SHP77 (cell line): ENCODE data around the gene BRD3OS.

Source experiments
- DNase-seq, 2 experiments: peaks; one replicate each; lab custom pipeline; 2025; lab: John Stamatoyannopoulos, UW

BRD3OS gene

DNA sequence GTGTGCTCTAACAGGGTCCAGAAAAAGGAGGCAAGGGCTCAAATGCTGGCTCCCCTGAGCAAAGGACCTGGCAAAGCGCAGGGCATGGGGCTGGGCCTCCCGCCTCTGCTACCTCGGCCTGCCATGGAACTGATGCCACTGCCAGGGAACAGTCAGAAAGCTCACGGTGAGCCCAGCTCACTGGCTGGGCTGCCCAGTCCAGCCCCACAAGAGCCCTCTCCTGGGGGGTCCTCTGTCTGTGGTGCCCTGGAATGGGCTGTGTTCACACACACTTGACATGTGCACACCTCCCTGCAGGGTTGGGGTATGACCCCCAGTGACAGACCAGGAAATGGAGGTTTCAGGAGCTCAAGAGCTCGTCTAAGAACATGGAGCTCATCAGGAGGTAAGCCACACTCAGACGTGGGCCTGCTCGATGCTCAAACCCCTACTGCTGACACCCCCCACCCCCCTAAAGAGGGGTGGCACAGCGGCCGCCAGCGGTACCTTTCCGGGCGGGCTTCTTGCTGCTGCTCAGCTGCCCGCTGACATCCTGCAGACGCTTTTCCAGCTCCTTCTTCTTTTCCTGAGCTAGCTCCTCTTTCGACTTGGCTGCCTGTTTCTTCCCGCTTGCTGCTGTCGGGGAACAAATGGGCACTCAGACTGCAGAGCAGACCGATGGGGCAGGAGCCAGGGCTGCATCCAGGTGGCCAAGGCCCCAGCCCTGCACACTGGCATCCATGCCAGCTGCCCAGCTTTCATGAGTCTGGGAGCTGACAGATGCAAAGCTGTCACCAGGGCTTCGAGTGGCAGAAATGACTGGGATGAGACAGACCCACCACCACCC, 9.1 kb downstream of the BRD3OS start:
- no peak for DNase-seq

DNA sequence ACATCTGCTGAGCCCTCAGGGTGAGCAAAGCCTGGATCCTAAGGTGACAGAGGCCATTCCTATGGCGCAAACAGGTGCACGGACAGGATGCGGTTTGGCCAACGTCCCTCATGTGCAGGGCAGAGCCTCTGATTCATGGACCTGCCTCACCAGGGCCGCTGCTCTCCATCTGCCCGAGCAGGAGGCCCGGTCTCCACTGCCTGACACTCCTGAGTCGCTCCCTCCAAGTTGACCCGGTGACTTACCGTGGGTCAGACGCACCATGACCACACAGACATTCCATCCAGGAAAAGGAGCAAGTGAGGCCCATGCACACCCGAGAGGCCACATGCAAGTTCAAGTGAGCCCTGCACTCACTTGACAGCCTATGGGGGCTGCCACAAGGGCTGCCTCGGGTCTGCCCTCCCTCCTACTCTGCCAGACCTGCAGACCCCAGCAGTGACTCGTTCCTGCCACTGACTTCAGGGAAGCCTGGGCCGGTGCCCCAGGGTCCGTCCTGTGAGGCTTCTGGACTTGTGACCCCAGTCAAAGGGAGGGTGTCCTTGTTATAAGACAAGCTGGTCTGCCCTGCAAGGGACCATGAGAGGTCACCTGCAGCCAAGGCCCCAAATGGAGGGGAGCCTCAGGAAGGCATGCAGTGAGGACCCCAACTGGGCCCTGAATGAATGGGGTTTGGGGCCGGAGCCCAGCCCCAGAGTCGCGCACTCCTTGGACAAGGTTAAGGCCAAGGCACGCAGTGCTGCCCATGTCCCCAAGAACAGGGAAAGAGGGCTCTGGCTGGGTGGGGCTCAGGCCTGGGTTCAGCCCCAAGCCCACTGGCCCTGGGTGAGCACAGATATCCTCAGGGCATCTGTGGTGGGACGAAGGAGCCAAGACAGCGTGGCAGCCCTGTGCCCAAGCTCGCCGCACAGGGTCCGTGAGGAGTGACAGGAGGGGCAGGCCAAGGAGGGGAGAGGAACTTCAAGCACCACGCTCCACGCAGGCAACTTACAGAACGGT, 10.1 kb downstream of the BRD3OS start:
- DNase-seq: no peak

DNA sequence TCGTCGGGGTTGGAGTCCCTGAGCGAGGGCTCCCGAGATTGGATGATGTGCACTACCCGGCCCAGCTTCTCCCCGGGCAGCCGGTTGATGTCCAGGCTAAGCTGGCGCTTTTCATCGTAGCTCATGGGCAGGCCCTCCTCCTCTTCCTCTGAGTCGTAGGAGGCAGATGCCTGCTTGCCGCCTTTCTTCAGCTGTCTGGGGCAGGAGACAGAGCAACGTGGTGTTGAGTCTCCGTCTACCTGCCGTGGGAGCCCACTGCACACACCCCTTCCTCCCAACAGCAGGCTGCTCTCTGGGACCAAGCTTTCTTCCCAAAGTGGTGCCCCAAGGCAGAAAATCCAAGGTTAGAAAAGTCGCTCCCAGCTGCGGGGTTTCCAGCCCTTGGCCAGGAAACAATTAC, 10.8 kb downstream of the BRD3OS start:
- no peak for DNase-seq

DNA sequence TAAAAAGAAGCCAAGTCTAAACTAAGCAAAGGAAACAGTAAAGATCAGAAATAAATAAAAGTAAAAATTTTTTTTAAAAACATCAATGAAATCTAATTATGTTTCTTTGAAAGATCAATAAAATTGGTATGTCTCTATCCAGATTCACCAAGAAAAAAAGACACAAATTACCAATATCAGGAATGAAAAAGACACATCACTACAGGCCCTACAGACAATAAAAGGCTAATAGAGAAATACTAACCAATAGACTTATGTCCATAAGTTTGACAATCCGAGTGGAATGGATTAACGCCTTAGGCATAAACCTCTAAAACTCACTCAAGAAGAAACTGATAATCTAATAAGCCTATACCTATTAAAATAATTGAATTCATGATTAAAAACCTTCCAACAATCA, 12.4 kb downstream of the BRD3OS start:
- no peak for DNase-seq

DNA sequence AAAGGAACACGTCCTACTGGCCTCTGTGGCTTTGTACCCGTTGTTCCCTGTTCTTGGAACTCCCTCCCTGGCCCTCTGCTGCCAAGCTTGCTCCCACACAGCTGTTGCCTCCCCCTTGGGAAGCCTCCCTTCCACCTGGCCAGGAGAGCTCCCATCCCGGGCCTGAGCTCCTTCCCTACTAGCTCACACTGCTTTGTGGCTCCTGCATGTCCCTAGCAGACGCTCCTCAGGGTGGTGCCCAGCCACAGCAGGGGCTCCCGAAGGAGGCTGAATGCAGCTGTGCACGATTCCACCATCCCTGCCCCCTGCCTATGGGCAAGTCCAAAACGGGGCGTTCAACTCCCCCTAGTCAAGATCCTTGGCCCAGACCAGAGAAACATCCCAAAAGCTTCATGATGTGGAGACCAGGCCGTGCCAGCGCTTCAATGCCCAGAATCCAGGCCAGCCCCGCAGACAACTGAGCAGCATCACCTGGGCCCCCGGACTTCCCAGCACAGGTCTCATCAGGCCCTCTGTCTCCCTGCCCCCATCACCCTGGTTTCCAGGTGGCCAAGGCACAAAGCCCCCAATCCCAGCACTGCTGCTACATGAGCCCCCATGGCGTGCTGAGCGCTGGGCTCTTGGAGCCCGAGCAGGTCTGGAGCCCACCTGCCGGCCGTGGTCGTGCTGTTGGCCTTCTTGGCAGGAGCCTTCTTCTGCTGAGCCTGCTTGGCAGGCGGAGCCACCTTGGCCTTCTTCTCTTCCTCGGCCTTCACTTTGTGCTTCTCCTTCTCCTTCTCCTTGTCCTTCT, 14.3 kb downstream of the BRD3OS start:
- DNase-seq: no peak

DNA sequence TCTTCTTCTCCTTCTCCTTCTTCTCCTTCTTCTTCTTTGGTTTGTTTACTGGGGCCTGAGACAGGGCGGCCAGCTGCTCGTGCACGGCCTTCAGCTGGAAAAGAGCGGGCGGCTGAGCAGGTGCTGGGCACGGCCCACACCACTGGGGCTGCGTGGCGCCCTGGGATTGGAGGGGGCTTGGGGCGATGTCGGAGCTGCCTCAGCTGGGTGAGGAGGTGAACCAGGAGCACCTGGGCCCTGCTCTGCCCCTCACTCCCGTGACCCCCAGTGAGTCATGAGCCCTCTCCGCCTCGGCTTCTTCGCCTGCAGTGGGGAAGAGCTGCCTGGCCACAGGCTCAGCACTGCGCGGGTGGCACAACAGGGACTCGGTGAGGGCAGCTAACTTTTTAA, 14.9 kb downstream of the BRD3OS start:
- DNase-seq: no peak

DNA sequence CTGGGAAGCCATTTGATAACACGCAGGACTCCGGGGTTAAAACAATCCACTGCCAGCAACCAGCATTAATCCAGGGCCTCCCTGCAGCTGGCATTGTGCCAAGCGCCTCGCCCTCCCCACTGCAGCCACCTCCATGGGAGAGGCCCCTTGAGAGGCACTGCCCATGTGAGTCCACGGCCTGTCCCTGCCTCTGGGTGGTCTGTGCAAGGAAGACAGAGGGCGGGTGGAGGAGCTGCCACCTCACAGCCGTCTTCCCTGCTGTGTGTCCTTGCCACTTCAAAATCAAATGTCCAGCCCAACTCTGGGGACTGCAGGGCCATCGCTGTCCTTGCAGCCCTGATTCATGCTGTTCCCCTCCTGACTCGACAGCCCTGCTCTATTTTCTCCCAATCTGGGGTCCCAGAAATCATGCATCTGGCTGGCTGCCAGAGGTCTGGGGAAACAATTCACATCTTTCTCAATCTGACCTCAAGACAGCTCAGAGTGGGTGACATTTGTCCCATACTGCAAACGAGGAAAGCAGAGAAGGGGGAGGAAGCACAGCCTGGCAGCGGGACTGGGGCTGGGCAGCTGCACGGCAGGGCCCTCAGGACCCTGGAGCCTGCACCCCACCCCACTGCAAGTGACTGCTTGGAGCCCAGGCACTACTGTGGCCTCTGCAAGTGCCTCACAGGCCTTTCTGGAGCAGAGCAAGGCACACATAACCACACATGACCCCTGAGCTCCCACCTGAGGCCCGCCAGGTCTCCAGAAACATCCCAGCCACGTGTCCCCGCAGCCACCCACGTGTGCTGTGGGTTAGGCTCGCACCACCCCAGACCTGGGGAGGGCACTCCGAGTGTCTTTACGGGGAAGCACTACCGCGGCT, 15.7 kb downstream of the BRD3OS start:
- DNase-seq: no peak

DNA sequence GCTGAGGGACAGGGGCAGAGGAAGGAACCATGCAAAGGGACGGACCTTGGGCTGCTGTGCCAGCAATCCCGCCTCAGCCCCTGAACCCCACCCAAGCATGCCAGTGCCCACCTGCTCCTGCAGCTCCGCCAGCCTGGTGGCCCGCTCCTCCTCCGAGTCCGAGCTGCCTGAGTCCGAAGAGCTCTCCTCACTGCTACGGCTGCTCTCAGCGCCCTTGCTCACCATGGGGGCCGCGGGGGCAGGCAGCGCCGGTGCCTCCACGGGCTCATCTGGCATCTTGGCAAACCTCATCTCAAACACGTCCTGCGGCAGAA, 16.3 kb downstream of the BRD3OS start:
- no peak for DNase-seq

DNA sequence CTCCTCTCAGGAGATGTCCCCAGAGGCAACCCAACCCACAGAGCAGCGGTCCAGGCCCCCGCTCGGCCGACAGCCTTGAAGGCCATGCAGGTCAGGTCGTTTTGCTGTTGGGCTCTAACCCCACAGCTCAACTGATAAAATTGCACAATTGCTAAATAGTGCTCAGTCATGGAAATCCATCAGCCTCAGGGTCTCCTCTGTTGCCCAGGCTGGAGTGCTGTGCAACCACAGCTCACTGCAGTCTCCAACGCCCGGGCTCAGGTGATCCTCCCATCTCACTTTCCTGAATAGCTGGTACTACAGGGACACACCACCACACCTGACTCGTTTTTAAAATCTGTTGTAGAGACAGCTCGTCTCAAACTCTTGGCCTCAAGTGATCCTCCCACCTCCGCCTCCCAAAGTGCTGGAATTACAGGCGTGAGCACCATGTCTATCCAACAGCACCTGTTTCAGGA, 18.3 kb downstream of the BRD3OS start:
- no peak for DNase-seq

DNA sequence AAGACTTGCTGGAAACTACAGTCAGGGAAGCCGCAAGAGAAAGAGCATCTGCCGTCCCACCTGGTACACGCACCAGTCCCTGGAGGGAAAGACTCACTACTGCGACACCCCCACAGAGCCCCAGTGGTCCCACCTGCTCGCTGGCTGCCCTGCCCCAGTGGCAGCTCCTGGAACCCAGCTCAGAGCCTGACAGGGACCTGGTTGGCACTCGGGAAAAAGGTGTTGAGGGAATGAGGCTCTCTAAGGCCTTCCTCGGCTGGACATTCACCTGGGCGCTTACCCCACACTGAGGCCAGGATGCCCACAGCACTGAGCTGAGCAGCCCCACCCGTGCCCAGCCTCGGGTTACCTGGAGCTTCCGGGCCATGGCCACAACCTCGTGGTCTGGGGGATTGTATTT, 19.7 kb downstream of the BRD3OS start:
- DNase-seq: no peak

DNA sequence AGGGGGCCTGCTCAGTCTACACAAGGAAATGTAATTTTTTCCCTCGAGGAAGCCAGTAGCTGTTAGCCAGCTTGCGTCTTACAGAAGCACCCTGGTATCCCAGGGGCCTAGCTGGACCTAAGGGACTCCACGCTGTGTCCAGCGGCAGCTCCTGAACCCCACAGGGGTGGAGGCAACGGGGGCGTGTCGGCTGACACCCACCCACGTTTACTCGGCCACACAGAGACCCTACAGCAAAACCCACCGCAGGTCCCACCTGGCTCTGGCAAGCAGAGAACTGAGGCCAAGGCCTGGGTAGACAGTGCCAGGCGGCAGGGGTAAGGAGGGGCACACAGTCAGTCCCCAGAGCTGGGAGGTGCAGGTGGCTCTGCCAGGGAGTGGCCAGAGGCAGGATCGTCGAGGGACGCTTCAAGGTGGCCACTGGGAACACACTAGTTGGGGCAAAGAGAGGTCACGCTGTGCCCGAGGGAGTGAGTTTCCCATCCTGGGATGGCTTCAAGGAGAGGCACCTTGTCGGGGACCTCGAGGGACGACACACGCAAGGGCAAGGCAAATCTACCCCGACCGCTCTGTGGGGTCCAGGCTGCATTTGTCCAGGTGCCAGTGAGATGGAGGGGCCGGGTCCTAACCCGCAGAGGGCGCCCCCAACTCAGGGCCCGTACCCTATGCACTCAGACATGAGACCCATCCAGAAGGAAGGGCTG, 20.7 kb downstream of the BRD3OS start:
- no peak for DNase-seq

DNA sequence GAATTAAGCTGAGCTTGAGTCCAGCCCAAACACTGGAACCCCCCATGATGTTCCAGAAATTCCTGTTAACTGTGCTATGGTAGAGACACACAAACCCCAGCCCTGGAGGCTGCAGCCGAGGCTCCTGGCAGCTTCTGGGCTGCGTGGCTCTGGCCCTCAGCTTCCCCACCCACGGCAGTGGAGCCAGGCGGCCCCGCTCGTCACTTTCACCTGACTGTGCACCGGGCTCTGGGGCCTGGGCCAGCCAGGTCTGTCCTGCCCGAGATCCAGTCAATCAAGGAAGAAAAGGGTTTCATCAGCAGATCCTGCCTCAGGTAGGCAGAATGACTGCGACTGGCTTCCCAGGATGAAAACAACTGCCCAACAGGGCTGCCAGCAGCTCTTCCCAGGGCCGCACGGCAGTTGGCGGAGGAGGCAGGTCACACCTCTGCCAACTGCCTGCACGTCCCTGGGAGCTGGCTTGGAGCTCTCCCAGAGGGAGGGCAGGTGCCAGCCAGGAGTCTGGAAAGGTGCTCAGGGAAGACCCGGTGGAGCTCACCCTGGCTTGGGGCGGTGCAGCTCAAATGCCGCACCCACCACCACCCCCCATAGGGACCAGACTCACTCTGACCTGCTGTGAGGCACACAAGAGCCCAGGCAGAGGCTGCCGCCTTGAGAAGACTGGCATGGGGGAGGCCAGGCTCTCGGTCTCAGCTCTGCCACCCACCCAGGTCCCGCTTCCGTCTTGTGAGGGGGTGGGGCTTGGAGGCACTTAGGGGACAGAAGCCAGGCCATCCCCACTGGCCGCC, 21.8 kb downstream of the BRD3OS start:
- DNase-seq: no peak

DNA sequence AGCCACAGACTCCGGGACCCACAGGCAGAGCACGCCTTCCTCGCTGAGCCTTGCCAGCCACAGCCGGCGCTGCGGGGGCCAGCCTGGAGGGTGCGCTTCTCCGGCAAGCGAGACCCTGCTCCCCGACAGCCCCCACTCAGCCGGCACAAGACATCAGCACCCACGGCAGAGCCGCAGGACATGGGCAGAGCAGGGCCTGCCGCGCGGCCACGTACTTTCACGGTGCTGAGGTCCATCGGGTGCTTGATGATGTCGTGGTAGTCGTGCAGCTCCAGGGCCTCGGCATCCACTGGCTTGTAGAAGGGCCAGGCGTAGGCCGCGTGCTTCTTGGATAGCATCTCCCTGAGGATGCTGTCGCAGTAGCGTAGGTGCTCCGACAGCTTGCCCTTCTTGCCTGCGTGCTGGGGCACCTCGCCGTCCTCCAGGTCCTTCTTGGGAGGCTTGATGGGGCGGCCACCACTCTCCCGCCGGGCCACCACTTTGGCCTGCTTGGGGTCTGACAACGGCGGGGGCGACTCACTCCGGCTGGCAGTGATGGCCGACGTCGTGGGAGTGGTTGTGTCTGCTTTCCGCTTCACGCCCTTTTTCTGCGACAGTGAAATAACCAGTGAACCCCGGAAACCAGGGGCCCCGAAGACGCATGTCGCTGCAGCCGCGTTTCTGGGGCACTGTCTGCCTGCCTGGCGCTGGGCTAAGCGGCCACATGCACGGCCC, 22.7 kb downstream of the BRD3OS start:
- no peak for DNase-seq

DNA sequence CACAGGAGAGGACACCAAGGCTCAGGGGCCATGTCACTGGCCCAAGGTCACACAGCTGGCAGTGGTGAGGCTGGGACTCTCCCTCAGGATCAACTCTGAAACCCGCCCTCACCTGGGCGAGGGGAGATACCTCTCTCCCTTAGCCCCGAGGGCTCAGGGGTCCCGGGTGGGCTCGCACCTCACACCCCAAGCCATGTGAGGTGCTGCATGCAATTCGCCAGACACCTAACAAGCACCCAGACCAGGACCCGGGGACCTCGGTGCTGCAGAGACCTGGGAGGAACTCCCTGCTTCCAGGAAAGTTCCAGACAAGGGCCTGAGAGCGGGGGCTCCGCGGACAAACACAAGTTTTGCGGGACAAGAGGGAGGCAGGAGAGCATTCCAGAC, 23.3 kb downstream of the BRD3OS start:
- no peak for DNase-seq

DNA sequence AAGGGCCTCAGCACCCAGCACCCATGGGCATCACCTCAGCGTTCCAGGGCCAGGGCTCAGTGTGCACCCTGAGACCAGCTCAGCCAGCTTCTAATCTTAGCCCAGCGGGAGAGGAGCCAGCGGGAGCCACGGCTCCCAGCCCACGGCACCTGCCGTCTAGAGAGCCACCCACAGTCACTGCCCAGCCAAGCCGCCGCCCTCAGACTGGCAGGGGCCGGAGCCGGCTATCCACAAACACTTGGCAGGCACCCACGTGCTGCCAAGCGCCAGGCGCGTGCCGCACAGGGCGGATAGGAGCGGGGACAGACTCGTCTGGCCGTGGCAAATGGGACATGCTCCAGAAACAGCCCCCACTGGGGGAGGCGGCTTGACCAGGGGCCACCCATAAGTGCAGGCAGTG, 24.0 kb downstream of the BRD3OS start:
- no peak for DNase-seq

DNA sequence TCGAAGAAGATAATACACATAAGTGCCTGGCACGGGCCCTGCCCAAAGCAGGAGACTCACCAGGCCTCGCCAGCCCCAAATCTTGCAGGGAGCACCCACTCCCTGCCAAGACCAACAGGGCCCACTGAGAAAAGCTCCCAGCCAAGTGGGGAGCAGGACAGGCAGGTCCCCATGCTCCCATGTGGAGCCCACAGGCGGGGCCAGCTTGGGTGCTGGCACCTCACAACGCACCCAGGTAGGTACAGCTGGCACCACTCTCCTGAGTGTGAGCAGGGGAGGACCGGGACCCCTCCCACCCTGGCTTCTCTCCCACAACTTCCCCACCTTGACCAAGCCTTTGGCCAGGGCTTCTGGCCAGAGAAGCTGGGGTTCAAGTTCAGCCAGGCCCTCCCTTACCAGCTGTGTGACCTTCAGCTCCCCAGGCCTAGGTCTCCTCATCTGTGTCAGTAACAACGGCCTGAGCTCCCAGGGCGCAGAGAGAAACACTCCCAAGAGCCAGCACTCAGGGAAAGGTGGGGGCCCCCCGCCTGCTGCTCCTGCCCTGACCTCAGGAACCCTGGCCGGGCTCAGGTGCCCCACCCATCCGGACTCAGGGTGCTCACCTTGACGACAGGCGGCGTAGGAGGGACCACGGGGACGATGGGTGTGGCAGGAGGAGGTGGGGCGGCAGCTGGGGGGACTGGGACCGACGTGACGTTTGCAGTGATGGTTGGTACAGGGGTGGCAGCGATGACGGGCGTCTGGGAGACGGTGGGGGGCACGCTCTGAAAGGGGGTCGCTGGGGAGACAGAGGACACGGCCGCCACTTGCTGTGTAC, 24.7 kb downstream of the BRD3OS start:
- DNase-seq: no peak

DNA sequence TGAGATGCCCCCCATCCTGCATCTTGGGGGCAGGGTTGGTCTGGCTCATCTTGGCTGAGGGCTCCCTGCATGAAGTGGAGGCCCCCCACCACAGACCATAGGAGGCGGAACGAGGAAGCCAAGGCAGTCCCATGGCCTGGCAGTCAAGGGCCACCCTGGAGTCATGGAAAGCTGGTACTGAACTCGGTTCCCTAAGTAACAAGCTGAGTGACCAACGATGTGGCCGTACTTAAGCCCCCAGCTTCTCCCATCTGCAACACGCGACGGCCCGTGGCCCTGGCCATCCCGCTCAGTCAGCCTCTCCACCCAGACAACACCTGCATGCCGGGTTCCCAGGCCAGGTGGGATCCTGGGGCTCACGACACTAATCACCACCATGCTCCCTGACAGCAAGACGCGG, 25.4 kb downstream of the BRD3OS start:
- DNase-seq: no peak

DNA sequence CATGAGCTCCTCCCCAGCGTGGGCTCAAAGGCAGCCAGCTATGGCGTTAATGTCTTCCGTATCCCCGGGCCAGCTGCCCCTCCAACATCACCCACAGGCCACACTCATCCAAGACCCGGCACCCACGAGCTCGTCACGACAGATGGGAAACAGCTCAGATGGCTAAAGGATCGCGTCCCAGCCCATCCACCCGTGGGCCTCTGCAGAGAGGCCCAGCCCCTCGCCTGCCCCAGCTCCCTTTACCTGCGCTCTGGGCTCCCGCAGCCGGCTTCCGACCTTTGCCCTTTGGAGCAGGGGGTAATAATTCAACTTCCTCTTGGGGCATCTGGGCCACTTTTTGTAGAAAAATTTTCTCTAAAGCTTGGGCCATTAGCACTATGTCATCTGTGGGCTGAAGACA, 26.0 kb downstream of the BRD3OS start:
- DNase-seq: no peak
